Fibroblast of the aortic adventitia (primary cell): Measurements from ENCODE around the gene PEAK1. TPM values are rescaled to one million over a fixed set of nuclear protein-coding genes. Genes with fewer than 3 reads are reported as not detected.

ENCODE experiments used
- DNase-seq: peaks from one replicate; pipeline ENCODE4 v3.0.0-alpha.2; 2010; ENCODE audit warnings: low read depth
- H3K4me3 ChIP-seq: 2 replicates; pipeline ENCODE4 v1.5.1; 2011; ENCODE audit warnings: low read depth, mild to moderate bottlenecking, control low read depth, low read length, moderate library complexity
- total RNA-seq: library from RNA; depleted of rRNA; stranded (reverse); fragments of >200 nt; gene quantifications from 2 replicates; pipeline ENCODE4 v1.2.3, GENCODE V29; 2012; ENCODE audit warnings: low replicate concordance
- TF ChIP-seq, protein P1 (sequence below): IDR thresholded peaks from 2 replicates; pipeline ENCODE4 v1.5.1; 2011; ENCODE audit warnings: mild to moderate bottlenecking, low read length, control low read depth, inconsistent platforms; ENCODE audit not compliant: insufficient read depth

The PEAK1 gene
- total RNA-seq, 1 donor, result 98.2 TPM

DNA sequence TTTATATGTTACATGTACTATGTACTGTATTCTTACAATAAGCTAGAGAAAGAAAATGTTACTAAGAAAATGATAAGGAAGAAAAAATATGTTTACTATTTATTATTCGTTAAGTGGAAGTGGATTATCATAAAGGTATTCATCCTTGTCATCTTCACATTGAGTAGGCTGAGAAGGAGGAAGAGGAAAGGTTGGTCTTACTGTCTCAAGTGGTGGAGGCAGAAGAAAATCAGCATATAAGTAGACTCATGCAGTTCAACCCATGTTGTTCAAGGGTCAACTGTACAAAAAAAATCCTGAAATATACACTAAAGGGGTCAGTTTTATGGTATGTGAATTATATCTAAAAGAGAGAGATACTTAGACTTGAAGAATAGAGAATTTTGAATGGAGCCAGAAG, 6.5 kb upstream of the PEAK1 start:
- TF ChIP-seq, protein P1, sequence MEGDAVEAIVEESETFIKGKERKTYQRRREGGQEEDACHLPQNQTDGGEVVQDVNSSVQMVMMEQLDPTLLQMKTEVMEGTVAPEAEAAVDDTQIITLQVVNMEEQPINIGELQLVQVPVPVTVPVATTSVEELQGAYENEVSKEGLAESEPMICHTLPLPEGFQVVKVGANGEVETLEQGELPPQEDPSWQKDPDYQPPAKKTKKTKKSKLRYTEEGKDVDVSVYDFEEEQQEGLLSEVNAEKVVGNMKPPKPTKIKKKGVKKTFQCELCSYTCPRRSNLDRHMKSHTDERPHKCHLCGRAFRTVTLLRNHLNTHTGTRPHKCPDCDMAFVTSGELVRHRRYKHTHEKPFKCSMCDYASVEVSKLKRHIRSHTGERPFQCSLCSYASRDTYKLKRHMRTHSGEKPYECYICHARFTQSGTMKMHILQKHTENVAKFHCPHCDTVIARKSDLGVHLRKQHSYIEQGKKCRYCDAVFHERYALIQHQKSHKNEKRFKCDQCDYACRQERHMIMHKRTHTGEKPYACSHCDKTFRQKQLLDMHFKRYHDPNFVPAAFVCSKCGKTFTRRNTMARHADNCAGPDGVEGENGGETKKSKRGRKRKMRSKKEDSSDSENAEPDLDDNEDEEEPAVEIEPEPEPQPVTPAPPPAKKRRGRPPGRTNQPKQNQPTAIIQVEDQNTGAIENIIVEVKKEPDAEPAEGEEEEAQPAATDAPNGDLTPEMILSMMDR, result no peak
- no peak for DNase-seq

DNA sequence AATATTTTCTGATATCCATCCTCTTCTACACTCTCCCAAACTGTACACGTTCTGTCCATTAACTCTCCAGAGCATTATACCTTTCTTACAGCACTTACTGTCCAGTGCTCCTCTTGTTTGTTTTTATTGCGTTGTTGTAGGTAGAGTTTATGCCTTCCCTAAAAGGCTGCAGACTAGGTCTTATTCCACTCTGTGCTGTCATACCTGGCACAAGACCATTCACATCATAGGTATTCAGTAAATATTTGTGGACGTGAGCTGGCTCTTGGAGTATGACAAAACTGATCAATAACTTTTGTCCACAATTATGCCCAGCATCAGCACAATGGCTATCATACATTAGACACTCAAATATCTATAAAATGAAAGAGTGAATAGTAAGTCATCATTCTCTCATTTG, 5.2 kb upstream of the PEAK1 start:
- no peak overlapping the region for H3K4me3 ChIP-seq
- DNase-seq, result no peak
- TF ChIP-seq, protein P1, result no peak

More for the DNA sequence above, 6.5 kb upstream of the PEAK1 start:
- H3K4me3 ChIP-seq, result no peak overlapping the region

DNA sequence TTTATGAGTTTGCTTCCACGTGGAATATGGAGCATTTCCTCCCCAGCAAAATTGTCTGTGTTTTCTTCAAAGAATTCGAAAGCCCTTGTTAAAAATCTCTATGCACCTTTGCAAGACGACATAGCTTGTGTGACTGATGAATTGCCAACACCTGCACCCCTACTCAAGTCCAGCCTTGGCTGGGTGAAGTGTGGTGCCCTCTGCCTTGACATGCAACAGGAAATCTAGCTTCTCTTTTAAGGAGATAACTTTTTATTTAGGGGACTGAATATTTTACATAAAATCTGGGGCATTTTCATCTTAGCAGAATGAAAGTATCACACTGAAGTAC, 1.4 kb upstream of the PEAK1 start:
- H3K4me3 ChIP-seq, result peak overlapping the region; percentile 93
- DNase-seq, result no peak
- TF ChIP-seq, protein P1, result no peak

DNA sequence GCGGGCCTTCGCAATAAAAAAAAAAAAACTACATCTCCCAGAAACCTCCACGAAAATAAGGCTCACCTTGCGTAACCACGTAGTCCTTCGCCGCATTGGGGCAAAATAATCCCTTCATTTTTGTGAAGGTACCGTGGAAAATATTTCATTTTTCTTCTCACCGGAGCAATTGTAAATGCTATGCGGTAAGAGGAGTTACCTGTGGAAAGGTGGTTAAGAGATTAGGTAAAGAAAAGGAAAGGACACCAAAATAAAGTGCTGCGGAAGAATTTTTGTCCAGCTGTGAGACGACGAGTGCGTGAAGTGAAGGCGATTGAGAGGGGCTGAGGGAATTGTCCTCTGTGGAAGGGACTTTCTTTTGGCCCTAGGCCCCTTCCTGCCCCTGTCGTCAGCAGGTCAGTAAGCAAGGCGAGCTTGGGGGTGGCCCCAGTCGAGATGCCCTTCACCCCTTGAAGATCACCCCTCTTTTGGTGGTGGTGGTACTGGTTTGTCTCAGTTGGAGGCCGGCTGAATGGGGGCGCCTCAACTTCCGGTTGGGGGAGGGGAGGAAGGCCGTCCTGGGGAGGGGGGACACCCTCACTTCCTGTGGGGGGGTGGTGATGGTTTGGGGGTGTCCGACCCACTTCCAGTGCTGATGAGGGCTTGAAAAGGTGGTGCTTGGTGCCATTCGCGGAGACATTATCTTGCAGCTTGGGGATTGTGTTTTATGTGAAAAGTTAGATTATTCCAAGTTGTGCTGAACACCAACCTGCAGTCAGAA, 886 bp upstream of the PEAK1 start, which contains the start of gene HMG20A:
HMG20A (plus strand) TSS at position 279 of the 760 bp plus-strand sequence. CDS start 37,520 bp downstream, outside the sequence.
- TF ChIP-seq, protein P1, result no peak
- peak; percentile 94 for DNase-seq
- H3K4me3 ChIP-seq, result peak within 1 kb of the TSS; percentile 93

DNA sequence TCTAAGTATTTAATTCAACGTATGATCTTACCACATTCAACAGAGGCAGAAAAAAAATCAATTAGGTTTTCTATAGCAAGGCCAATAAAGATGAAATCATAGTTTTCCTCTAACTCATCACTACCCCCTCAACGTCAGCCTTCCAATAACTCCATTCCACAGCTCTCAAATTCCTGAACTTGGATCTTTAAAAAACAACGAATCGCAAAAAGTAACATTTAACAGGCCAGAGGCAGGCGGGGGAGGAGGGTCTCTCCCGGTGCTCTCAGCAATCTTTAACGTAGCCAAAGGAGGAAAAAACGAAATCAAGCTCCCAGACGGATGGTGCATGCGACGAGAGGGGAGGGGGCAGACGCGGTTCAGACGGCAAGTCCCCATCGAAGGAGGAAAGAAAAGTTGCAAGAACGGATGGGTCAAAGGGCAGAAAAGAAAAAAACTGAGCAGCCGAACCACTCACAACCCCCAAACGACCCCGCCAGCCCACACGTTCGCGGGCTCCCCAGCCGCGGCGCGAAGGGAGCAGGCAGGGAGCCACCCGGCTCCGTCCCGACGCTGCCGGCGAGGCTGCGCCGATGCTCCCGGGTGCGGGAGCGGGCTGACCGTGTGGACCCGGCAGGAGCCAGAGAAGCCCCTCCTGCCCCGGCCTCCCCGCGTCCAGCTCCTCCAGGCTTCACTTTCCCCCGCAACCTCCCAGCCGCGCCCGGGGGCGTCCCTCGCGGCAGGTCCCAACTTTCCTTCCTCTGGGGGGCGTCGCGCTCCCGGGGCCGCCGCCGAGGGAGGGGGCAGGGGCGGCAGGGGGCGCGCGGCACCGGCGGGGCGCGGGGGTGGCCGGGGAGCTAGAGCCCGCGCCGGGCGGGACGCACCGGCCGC, 703 bp downstream of the PEAK1 start:
- H3K4me3 ChIP-seq, result peak overlapping the region; percentile 84
- DNase-seq, result peak; percentile 66
- TF ChIP-seq, protein P1, result peak; percentile 14

DNA sequence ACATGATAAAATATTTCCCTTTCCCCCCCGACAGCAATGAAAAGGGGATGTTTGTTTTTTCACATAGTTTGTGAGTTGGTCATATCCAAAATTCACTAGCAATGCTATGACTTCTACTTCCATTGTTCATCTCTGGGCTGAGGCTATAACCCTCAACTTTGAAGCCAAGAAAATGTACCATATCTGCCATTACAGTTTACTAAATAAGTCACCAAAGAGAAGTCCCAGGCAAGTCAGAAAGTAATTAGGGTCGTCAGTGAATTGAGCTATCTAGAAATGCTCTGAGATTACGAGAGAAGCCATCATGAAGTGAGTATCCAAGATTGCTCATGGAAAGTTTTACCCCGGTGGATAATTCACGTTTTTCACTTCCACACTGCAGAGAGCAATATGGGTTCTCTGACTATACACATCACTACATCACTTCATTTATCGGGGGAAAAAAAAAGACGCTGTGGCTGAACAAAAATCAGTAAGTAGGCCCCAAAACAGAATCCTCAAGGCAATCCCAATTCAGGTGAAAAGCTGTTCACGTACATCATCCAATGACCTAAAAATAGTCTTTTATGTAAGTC, 1.4 kb downstream of the PEAK1 start:
- H3K4me3 ChIP-seq, result peak overlapping the region; percentile 84
- peak; percentile 75 for DNase-seq
- TF ChIP-seq, protein P1, result no peak
